GM20000 (cell line): ENCODE results near the gene SLCO2B1.

ENCODE experiments used
- DNase-seq: peaks from one replicate; pipeline ENCODE4 v3.0.0; 2012; ENCODE audit warnings: low spot score
- TF ChIP-seq, protein P1 (sequence below): IDR thresholded peaks from 2 replicates; pipeline ENCODE4 v1.5.1; 2012; ENCODE audit warnings: mild to moderate bottlenecking, control low read depth; ENCODE audit errors: extremely low read depth, missing control alignments

Gene SLCO2B1

DNA sequence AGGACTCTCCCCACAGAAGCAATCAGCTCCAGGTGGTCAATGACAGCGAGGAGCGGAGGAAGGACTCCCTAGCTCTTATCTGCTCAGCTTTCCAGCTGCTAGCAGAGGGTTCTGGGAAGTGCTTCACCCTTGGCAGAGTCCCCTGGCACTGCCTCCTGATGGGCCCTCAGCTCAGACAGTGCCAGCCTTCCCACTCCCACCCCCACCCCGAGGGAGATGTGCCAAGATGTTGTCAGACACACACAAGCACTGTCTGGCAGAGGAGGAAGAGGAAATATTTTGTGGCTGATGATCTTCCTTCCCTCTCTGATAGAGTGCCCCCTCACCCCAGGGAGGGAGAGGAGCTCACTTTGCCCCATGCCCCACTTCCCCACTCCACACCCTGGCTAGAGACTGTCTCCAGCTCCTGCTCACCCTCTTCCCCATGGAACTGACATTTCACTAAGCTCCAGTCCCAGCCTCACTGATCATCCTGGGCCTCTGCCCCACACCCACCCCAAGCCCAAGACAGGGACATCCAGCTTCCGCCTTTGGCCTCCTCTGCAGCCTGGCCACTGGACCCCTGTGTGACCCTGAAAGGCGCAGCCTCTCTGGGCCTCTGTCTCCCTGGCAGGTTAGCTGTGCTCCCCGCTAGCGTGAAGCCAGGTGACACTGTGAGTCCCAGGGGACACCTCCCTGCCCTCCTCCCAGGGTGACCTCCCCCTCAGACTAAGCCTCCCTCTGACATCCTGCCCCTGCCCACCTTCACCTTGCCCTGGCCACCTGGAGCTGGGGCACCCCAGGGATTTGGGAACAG, 44.5 kb downstream of the SLCO2B1 start:
- TF ChIP-seq, protein P1, sequence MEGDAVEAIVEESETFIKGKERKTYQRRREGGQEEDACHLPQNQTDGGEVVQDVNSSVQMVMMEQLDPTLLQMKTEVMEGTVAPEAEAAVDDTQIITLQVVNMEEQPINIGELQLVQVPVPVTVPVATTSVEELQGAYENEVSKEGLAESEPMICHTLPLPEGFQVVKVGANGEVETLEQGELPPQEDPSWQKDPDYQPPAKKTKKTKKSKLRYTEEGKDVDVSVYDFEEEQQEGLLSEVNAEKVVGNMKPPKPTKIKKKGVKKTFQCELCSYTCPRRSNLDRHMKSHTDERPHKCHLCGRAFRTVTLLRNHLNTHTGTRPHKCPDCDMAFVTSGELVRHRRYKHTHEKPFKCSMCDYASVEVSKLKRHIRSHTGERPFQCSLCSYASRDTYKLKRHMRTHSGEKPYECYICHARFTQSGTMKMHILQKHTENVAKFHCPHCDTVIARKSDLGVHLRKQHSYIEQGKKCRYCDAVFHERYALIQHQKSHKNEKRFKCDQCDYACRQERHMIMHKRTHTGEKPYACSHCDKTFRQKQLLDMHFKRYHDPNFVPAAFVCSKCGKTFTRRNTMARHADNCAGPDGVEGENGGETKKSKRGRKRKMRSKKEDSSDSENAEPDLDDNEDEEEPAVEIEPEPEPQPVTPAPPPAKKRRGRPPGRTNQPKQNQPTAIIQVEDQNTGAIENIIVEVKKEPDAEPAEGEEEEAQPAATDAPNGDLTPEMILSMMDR, result no peak
- DNase-seq, result no peak

DNA sequence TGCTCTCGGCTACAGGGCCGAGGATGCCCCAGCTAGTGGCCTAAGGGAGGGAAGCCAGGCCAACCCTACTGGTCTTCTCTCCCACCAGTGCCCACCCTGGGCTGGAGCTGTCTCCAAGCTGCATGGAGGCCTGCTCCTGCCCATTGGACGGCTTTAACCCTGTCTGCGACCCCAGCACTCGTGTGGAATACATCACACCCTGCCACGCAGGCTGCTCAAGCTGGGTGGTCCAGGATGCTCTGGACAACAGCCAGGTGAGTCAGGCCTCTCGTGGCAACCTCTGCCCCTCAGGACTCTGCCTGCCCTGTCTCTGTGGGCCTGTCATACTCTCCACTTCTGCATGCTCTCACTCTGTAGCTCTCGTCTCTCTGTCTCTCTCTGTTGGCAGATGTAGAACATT, 45.5 kb downstream of the SLCO2B1 start:
- TF ChIP-seq, protein P1, result no peak
- DNase-seq, result no peak

DNA sequence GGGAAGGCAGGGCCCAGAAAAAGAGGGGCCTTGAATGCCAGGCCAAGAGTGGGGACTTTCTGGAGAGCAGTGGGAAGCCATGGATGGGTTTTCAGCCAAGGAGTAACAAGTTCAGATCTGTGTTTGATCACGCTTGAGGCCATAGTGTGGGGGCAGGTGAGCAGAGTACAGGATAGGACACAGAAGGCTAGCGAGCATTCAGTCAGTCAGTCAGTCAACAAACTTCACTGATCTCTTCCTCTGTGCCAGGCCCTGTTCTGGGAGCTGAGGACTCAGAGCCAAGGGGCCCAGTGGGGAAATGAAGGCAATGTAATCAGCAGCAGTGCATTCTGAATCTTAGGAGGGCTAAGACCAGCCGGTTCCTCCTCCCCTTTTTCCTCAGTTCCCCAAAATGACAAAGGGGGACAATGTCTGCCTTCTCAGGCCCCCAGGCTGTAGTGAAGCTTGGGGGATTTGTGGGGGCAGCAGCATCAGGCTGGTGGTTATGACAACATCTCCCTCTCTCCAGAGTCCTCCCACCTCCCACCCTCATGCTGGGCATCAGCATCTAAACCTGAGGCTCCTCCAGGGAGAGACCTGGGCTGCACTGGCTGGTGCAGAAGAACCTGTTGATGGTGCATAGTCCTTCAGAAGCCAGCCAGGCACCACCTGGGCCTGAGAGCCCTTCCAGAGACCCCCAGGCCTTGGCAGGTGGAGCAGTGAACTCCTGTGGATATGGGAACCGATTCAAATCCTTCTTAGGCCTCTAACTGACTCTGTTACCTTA, 46.8 kb downstream of the SLCO2B1 start:
- TF ChIP-seq, protein P1, result no peak
- no peak for DNase-seq

DNA sequence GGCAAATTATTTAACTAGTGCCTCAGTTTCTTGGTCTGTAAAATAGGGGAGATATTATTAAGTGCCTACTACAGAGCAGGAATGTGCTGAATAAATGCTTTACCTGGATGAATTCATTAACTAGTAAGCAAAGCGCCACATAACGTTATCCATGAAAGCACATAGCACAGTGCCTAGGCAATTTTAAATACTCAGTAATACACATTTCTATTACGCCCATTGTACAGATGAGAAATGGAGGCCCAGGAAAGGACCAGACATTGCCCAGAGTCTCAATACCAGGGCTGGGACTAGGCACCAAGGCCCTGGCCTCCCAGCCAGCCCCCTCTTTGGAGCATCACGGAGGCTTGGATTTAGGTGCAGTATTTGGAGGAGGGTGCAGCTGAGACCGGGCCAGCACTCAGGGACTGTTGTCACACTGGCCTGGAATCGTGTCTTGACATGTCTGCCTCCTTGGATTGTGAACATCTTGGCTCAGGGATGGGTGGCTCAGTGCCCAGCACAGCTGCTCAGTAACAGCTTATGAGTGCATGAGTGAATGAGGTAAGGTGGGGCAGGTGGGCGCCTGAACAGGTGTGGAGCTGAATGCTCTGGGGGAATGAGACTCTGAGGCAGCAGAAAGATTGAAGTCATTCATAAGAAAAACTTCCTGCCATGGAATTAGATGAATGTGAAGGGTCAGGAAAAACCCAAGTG, 47.5 kb downstream of the SLCO2B1 start:
- DNase-seq, result no peak
- TF ChIP-seq, protein P1, result no peak

GRCh38 chr11:75199412-75199955, 48.6 kb downstream of the SLCO2B1 start:
- TF ChIP-seq, protein P1, result no peak
- DNase-seq, result no peak

- TF ChIP-seq, protein P1, result no peak
Measured at GRCh38 chr11:75200051-75200450, 49.1 kb downstream of the SLCO2B1 start.

More at GRCh38 chr11:75200051-75200450, 49.1 kb downstream of the SLCO2B1 start:
- no peak for DNase-seq
